GM21390 (cell line): Measurements from ENCODE around the gene SFMBT1.

ENCODE experiments used
- ATAC-seq: cut with Tn5 transposase; IDR thresholded peaks from one replicate; pipeline ENCODE4 v1.9.1; 2021; ENCODE audit not compliant: unreplicated experiment

SFMBT1 gene

DNA sequence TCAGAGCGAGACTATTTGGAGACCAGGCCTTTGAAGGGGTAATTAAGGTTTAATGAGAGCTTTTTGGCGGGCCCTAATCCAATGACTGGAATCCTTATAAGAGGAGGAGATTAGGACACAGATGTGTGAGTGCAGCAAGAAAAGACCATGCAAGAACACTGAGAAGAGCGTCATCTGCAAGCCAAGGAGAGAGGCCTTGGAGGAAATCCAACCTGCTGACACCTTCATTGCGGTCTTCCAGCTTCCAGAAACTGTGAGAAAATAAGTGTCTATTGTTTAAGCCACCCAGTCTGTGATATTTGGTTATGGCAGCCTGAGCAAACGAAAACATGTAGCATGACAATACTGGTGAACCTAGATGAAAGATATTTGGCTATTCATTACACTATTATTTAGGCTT is 188.0 kb downstream of the SFMBT1 start:
- ATAC-seq: no peak

GRCh38 chr3:52857133-52857532 is 188.7 kb downstream of the SFMBT1 start:
- no peak for ATAC-seq

- no peak for ATAC-seq
Observed at GRCh38 chr3:52856666-52857065, 189.2 kb downstream of the SFMBT1 start.

GRCh38 chr3:52854013-52854412 is 191.9 kb downstream of the SFMBT1 start:
- no peak for ATAC-seq
